Panc1 (cell line): ENCODE measurements around the gene SVOP.

ENCODE experiments used
- CTCF ChIP-seq: fragments of 450-650 bp; IDR thresholded peaks from 2 replicates; pipeline ENCODE4 v1.5.1; 2017; ENCODE audit warnings: mild to moderate bottlenecking
- POLR2AphosphoS5 ChIP-seq: IDR thresholded peaks from 2 replicates; pipeline ENCODE4 v1.6.1; 2012; ENCODE audit warnings: mild to moderate bottlenecking, low read depth, low read length, moderate library complexity
- REST ChIP-seq, 2 experiments: IDR thresholded peaks; 2 replicates each; pipeline ENCODE4 v1.6.1; 2011 to 2012; ENCODE audit warnings: low read depth in 2 of 2, control low read depth in 1 of 2, low read length in 1 of 2, mild to moderate bottlenecking in 1 of 2, moderate library complexity in 1 of 2; ENCODE audit not compliant: insufficient read depth in 1 of 2
- SIN3A ChIP-seq: IDR thresholded peaks from 2 replicates; pipeline ENCODE4 v1.6.1; 2012; ENCODE audit warnings: low read depth, mild to moderate bottlenecking, low read length, moderate library complexity, borderline replicate concordance; ENCODE audit not compliant: insufficient read depth
- TCF7L2 ChIP-seq: IDR thresholded peaks from 2 replicates; pipeline ENCODE4 v1.6.1; 2011; ENCODE audit warnings: mild to moderate bottlenecking, low read depth, low read length, inconsistent platforms

GRCh38 chr12:108939594-108939993, 81.3 kb downstream of the SVOP start:
- TF ChIP-seq CTCF (no peak), SIN3A (no peak), POLR2AphosphoS5 (no peak), REST (IDR thresholded peaks at IDR 0.05; ENCODE audit: insufficient read depth in 1 of 2, low read depth in 2 of 2, low read length in 1 of 2) (no peak), TCF7L2 (no peak)
